ENCODE results near the gene MKNK2. TPM values are rescaled to one million over a fixed set of nuclear protein-coding genes. Genes with fewer than 3 reads are reported as not detected.

Gene MKNK2
- total and polyA plus RNA-seq, 10 of the 15 experiments (the other 5 are each of a cell fraction or from before 2014, with no cell fraction given) = 9.6 to 365 (median 69.9) TPM

- no peak for TF ChIP-seq IKZF2 (IDR thresholded peaks at IDR 0.05)
- TF ChIP-seq ESRRA (IDR thresholded peaks at IDR 0.05; ENCODE audit: low read length) = no peak
- no peak for TF ChIP-seq USF1 (IDR thresholded peaks at IDR 0.05; ENCODE audit: borderline replicate concordance, extremely low read length, insufficient read depth, low read depth, low read length)
Measured at GRCh38 chr19:2070436-2070827, 19.4 kb upstream of the MKNK2 start (continued).

GRCh38 chr19:2064788-2065524 is 13.9 kb upstream of the MKNK2 start:
- Histone ChIP-seq H2AFZ (ENCODE audit: control insufficient read depth, low read depth, low read length) (no peak overlapping the region), H3K4me1 (ENCODE audit: control insufficient read depth, insufficient read depth, low read length) (peaks cover 17% of the 10 kb centered on the region), H3K4me3 (no peak overlapping the region), H3K9me3 (replicated peaks; ENCODE audit: control insufficient read depth, insufficient read depth, low read length) (no peaks in the 10 kb centered on the region), H3K36me3 (ENCODE audit: control insufficient read depth in 2 of 2, insufficient read depth in 2 of 2, low read length in 1 of 2) (no peaks in the 10 kb centered on the region; a peak in 1 of 4 replicates), H4K20me1 (ENCODE audit: control insufficient read depth, insufficient read depth) (no peaks in the 10 kb centered on the region), H3K4me2 (ENCODE audit: control insufficient read depth, insufficient read depth) (no peak overlapping the region), H3K9ac (ENCODE audit: control insufficient read depth, insufficient read depth, low read length) (no peak overlapping the region), H3K27me3 (replicated peaks in 1 of 2; ENCODE audit: control insufficient read depth in 2 of 2, insufficient read depth in 2 of 2, low read length in 1 of 2) (no peaks in the 10 kb centered on the region), H3K79me2 (ENCODE audit: control insufficient read depth, insufficient read depth, low read length) (peaks cover 12% of the 10 kb centered on the region), H3K27ac (ENCODE audit: control insufficient read depth, insufficient read depth) (no peak overlapping the region)
- ChIA-PET CTCF (no interaction called here), SMC1A (ENCODE audit: uncharacterized antibody, unreplicated experiment) (no interaction called here), POLR2A (no interaction called here), RAD21 (ENCODE audit: unreplicated experiment) (no interaction called here)
- BruUV-seq (replicated peaks) = no TSS peak
- intact Hi-C loops (cut with micrococcal nuclease; ENCODE audit: unreplicated experiment) (loop anchor here (5.0 kb wide), 1 partner anchor 48 kb away; the partner anchor contains the start of gene BTBD2), in situ Hi-C loops (cut with MboI) (no loop called here)
- no peak for DNase-seq (ENCODE audit: low read depth, low spot score)
- ATAC-seq = no peak
- peak; percentile 45 for TF ChIP-seq POLR2A (IDR thresholded peaks at IDR 0.05; ENCODE audit: low read depth, low read length)
- TF ChIP-seq ZSCAN29 (IDR thresholded peaks at IDR 0.05) = no peak
- no peak for TF ChIP-seq NR2C2 (IDR thresholded peaks at IDR 0.05; ENCODE audit: borderline replicate concordance, control insufficient read depth, insufficient read length, low read depth)
- no peak for FAIRE-seq
- WGBS (ENCODE audit: insufficient coverage, insufficient replicate concordance, low lambda C conversion rate, missing lambda C conversion rate) = 81% methylated on average over 32 of the region's 38 CpGs
